Chondrocyte (in vitro differentiated cells): ENCODE data around the gene BIRC6. TPM values are rescaled to one million over a fixed set of nuclear protein-coding genes. Genes with fewer than 3 reads are reported as not detected.

Experiments used
- DNase-seq: peaks from one replicate; pipeline ENCODE4 v3.0.0; 2021; ENCODE audit warnings: mixed read lengths, low spot score
- H3K27ac Mint-ChIP-seq: one replicate; pipeline ENCODE4 v1.8.0; 2021; ENCODE audit warnings: mild to moderate bottlenecking, moderate library complexity, mixed read lengths; ENCODE audit not compliant: unreplicated experiment
- H3K27me3 Mint-ChIP-seq: 2 replicates; pipeline ENCODE4 v1.8.0; 2021; ENCODE audit warnings: low read depth, mixed read lengths
- H3K36me3 Mint-ChIP-seq: 2 replicates; pipeline ENCODE4 v1.8.0; 2021; ENCODE audit warnings: low read depth, mixed read lengths
- H3K4me1 Mint-ChIP-seq: 2 replicates; pipeline ENCODE4 v1.8.0; 2021; ENCODE audit warnings: low read depth, mild to moderate bottlenecking, mixed read lengths
- H3K4me3 Mint-ChIP-seq: one replicate; pipeline ENCODE4 v1.8.0; 2021; ENCODE audit warnings: mild to moderate bottlenecking, moderate library complexity, mixed read lengths; ENCODE audit not compliant: unreplicated experiment
- H3K9me3 Mint-ChIP-seq: 2 replicates; pipeline ENCODE4 v1.8.0; 2021; ENCODE audit warnings: low read depth, mixed read lengths
- microRNA-seq: library from miRNA; unstranded; fragments of <30 nt; microRNA quantifications from one replicate; pipeline ENCODE4 v1.2.0, GENCODE V29; 2020; ENCODE audit warnings: borderline number of aligned reads
- total RNA-seq: library from RNA; stranded (reverse); gene quantifications from 3 replicates; pipeline ENCODE4 v1.2.1, GENCODE V29; 2021
- TF ChIP-seq, protein P1 (sequence below): fragments of 200-600 bp; sonication (generic); IDR thresholded peaks from 2 replicates; pipeline ENCODE4 v1.5.0; 2021; ENCODE audit warnings: antibody characterized with exemption, mild to moderate bottlenecking, moderate library complexity

Gene BIRC6
- total RNA-seq, 1 donor from 2014 or later = 76.0 TPM

GRCh38 chr2:32668254-32668653 is 311.4 kb downstream of the BIRC6 start:
- Mint-ChIP-seq H3K4me3 (no peak overlapping the region), H3K36me3 (peaks cover 6% of the 10 kb centered on the region), H3K27ac (no peak overlapping the region), H3K4me1 (peaks cover 11% of the 10 kb centered on the region), H3K27me3 (no peaks in the 10 kb centered on the region), H3K9me3 (no peaks in the 10 kb centered on the region)
- TF ChIP-seq, protein P1, sequence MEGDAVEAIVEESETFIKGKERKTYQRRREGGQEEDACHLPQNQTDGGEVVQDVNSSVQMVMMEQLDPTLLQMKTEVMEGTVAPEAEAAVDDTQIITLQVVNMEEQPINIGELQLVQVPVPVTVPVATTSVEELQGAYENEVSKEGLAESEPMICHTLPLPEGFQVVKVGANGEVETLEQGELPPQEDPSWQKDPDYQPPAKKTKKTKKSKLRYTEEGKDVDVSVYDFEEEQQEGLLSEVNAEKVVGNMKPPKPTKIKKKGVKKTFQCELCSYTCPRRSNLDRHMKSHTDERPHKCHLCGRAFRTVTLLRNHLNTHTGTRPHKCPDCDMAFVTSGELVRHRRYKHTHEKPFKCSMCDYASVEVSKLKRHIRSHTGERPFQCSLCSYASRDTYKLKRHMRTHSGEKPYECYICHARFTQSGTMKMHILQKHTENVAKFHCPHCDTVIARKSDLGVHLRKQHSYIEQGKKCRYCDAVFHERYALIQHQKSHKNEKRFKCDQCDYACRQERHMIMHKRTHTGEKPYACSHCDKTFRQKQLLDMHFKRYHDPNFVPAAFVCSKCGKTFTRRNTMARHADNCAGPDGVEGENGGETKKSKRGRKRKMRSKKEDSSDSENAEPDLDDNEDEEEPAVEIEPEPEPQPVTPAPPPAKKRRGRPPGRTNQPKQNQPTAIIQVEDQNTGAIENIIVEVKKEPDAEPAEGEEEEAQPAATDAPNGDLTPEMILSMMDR = no peak
- DNase-seq = no peak

Small RNAs within 50 kb of the gene (microRNA-seq; reads per million reads assigned to microRNA genes)
- not detected for gene MIR4765
- gene MIR558 = not detected

Other genes with a start within 250 kb of the BIRC6 start
- gene SLC30A6, start 191.2 kb upstream of the BIRC6 start, total RNA-seq = 26.5 to 34.4 TPM (median 28.8 TPM) in 3 replicates
- not detected in 3 replicates for gene NLRC4, start 92.1 kb upstream of the BIRC6 start, total RNA-seq
- gene YIPF4, start 79.1 kb upstream of the BIRC6 start, total RNA-seq = 49.4 to 59.4 TPM (median 56.5 TPM) in 3 replicates